Stimulated activated CD4-positive, alpha-beta T cell treated with anti-CD3 and anti-CD28 coated beads, TNF-alpha, amount 100 ng/mL, for 24 hours (primary cell): ENCODE data around the gene ZNF680.
"Not testable (repeated sequence)": the region's sequence is repeated elsewhere in the genome, so short reads cannot be mapped to it uniquely, and the experiment has no call there.

ENCODE experiments used
- DNase-seq, 3 experiments: peaks; one replicate each; pipeline ENCODE4 v3.0.0-alpha.2; 2020; ENCODE audit warnings: low read depth in 3 of 3

The ZNF680 gene

GRCh38 chr7:64557601-64558322 lies 5.1 kb downstream of the ZNF680 start:
- no peak for DNase-seq

DNA sequence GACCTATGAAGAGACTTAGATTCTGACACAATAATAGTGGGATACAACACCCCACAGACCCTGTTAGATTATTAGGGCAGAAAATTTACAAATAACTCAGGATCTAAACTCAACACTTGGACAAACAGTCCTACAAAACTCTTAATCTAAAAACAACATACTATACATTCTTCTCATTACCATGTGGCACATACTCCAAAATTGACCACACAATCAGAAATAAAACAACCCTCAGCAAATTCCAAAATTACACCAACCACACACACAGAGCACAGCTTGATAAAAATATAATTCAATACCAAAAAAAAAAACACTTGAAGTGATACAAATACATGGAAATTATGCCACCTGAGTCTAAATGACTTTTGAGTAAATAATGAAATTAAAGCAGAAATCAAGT lies 7.8 kb downstream of the ZNF680 start:
- no peak for DNase-seq

GRCh38 chr7:64554188-64554587 lies 8.7 kb downstream of the ZNF680 start:
- DNase-seq: not testable (repeated sequence)

- DNase-seq: no peak
Observed at GRCh38 chr7:64551375-64552142, 11.3 kb downstream of the ZNF680 start.

DNA sequence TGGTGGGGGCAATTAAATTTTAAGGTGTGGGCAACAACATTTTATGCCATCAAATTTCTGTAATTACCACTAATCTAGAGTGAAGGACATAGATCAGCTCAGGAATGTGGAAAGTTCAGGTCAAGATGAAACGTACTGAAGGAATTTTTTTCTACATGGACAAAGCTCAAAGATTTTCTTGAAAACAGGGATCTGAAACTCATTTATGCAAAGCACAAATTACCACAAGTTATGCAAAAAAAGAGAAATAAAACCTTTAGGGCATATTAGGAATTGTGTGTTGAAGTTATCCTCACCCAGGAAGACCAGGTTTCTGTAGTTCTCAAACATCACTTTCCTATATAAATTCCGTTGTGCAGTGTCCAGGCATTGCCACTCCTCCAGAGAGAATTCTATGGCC lies 18.9 kb downstream of the ZNF680 start:
- DNase-seq: no peak

DNA sequence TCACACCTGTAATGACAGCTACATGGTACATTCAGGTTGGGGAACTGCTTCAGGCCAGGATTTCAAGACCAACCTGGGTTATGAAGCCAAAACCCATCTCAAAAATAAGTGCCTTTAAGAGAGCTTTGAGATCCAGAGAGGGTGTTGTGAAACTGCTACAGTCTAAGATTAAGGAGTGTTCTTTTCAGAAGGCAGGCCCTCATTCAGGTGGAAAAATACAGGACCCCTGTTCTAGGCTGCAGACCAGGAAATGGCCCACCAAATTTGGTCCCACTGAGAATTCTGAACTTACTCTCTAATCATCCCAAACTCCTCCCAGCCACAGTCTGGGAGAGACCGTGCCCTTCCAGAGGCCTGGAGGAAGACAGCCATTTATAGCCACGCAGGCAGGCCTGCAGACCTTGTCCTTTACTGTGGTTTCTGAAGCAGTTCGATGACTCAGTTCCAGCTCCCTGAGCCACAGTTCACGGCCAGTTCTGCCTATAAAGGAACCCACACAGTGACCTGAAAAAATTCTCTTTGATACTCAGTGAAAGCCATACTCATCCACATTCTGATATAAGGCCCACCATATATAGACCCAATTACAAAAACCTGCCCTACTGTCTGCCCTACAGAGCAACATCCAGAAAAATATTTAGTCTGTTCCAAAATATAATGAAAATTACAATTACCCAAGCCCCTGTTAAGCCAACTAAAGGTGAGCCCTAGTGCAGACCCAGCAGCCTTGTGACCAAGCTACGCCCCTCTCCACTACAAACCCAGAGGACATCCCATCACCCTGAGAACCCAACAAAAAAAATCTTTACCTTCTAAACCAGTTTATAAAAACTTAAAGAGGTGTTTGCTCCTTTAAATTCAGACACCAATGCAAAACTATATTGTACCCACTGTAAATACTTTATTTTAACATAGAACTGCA lies 21.2 kb downstream of the ZNF680 start:
- DNase-seq: no peak

GRCh38 chr7:64533756-64534155 lies 29.1 kb downstream of the ZNF680 start:
- no peak for DNase-seq

DNA sequence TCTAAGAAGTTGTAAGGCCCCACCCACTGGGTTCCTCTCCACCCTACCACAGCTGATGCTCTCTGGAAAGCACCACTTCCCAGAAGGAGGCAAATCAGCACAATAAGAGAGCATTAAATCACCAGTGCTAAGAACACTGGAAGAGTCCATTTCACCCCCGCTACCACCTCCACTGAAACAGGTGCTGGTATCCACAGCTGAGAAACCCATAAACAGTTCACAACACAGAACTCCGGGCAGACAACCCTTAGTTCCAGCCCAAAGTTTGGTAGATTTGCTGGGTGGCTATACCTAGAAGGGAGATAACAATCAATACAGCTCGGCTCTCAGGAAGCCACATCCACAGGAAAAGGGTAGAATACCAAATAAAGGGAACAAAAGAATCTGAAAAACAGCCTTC lies 34.1 kb downstream of the ZNF680 start:
- DNase-seq: no peak

DNA sequence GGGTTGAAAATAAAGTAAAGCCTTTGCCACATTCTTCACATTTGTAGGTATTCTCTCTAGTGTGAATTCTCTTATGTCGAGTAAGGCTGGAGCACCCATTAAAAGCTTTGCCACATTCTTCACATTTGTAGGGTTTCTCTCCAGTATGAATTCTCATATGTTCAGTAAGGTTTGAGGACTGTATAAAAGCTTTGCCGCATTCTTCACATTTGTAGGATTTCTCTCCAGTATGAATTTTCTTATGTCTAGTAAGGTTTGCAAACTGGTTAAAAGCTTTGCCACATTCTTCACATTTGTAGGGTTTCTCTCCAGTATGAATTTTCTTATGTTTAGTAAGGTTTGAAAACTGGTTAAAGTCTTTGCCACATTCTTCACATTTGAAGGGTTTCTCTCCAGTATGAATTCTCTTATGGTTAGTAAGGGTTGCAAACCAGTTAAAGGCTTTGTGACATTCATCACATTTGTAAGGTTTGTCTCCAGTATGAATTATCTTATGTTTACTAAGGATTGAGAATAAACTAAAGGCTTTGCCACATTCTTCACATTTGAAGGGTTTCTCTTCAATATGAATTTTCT lies 41.4 kb downstream of the ZNF680 start:
- no peak for DNase-seq

DNA sequence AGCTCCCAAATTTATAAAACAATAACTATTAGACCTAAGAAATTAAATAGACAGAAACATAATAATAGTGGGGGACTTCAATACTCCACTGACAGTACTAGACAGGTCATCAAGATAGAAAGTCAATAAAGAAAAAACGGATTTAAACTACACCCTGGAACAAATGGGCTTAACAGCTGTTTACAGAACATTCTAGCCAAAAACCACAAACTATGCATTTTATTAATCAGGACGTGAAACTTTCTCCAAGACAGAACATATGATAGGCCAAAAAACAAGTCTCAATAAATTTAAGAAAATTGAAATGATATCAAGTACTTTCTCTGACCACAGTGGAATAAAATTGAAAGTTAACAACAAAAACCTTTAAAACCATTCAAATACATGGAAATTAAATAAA lies 46.4 kb downstream of the ZNF680 start:
- DNase-seq: no peak

DNA sequence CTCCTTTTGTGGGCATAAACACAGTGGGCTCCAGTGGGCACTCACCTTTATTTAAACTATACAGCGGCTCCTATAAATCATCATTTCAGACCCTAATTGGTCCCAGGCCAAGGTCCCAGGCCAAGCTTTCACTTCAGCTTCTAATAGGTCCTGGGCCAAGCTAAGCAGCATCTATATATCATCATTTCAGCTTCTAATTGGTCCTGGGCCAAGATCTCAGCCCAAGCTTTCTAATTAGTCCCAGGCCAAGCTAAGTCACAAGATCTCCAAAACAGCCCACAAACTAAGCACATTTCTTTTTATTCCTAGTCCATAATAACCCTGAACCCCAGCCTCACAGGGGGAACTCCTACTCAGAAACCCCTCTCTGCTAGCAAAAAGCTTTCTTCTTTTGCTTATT lies 47.1 kb downstream of the ZNF680 start:
- DNase-seq: no peak

DNA sequence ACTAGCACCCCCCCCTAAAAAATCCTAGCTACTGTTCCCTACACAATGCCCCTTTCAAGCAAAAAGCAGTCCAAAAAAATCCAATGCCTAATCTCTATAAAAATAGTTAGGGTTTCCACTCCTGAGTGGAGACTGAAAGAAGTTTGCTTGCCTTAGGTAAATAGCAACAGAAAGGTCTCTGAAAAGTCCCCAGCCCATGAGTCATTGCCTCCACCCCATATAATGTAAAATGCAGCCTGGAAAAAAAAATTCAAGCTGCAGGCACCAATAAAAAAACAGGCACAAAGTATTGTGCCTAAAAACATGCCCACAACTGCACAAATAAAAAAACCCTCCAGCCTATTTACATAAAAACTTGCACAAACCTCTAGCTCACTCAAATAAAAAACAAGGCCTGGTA lies 47.5 kb downstream of the ZNF680 start:
- DNase-seq: no peak

- no peak for DNase-seq
Observed at GRCh38 chr7:64509583-64509982, 53.3 kb downstream of the ZNF680 start.

- no peak for DNase-seq
Observed at GRCh38 chr7:64504581-64505120, 58.2 kb downstream of the ZNF680 start.

DNA sequence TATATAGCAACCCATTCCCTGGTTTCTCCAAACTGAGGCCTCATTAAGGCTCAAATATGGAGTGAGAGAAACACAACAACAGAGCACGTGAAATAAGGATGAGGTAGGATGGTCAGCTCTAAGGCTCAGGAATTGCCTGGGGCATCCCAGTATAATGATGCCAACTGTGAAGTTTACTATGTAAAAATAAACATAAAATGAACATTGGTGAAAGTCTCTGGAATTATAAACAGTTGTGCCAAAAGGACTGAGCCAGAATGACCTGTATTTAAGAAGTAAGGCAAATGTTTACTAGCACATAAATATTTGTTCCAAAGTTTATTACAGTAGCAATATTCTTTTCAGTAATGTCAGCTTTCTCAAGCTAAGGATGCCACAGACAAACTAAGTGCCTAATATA lies 64.6 kb downstream of the ZNF680 start:
- no peak for DNase-seq

GRCh38 chr7:64494912-64495461 lies 67.9 kb downstream of the ZNF680 start:
- no peak for DNase-seq

DNA sequence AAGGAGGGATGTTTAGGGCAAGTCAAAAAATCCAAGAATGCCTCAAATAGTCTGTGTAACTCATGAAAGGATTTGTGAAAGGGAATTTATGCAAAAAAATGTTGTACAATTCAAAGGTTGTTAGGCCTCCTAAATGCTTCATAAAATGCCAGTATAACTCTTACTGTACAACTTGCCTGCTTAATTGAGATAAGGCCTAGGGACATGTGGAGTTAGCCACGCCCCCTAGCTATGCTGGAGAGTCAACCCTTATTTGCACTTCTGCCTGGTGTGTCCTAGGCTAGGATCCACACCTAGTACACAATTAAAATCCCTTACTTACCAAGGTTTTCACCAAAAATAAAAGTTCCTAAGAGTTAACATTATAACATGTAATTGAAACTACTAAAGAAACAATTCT lies 77.2 kb downstream of the ZNF680 start:
- no peak for DNase-seq
